Stimulated activated CD4-positive, alpha-beta T cell treated with anti-CD3 and anti-CD28 coated beads, TNF-alpha, amount 100 ng/mL, for 24 hours (primary cell): ENCODE measurements around the gene PPM1D.

Experiments
- DNase-seq, 3 experiments: peaks; one replicate each; pipeline ENCODE4 v3.0.0-alpha.2; 2020; ENCODE audit warnings: low read depth in 3 of 3

The PPM1D gene

GRCh38 chr17:60618854-60619526 lies 19.0 kb downstream of the PPM1D start:
- DNase-seq: no peak

GRCh38 chr17:60622961-60623360 lies 23.0 kb downstream of the PPM1D start:
- DNase-seq: no peak

DNA sequence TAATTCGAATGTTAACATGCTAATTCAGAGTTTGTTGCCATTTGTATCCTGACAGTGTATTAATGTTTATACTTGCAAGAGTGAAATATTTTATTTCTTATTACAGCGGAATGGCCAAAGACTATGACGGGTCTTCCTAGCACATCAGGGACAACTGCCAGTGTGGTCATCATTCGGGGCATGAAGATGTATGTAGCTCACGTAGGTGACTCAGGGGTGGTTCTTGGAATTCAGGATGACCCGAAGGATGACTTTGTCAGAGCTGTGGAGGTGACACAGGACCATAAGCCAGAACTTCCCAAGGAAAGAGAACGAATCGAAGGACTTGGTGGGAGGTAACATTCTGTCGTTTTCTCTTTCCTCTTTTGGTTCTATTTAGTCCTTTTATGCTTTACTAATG lies 23.4 kb downstream of the PPM1D start:
- no peak for DNase-seq

GRCh38 chr17:60627124-60627523 lies 27.1 kb downstream of the PPM1D start:
- no peak for DNase-seq

DNA sequence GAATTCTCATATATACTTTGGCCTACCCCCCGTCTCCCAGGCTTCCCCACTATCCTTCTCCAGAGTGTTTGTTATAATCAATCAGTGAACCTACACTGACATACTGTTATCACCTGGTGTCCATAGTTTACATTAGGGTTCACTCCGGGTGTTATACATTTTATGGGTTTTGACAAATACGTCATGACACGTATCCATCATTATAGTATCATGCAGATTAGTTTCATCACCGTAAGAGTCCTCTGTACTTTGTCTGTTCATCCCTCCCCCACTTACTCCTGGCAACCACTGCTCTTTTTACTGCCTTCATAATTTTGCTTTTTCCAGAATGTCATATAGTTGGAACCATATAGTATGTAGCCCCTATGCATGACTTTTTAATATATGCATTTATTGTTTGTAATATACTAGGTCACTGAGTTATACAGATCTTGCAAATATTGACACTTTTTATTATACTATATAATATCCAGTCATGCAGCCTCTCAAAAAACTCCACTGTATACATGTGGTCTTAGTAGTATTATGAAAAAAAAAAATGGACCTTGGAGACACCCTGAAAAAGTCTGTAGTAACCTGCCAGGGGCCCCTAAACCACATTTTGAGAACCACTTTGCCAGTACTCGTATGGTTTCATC lies 28.4 kb downstream of the PPM1D start:
- DNase-seq: no peak

GRCh38 chr17:60629120-60629519 lies 29.1 kb downstream of the PPM1D start:
- DNase-seq: no peak

GRCh38 chr17:60630352-60630751 lies 30.4 kb downstream of the PPM1D start:
- DNase-seq: no peak

GRCh38 chr17:60631119-60631518 lies 31.1 kb downstream of the PPM1D start:
- DNase-seq: no peak

GRCh38 chr17:60637683-60638082 lies 37.7 kb downstream of the PPM1D start:
- DNase-seq: no peak

- DNase-seq: no peak
Measured at GRCh38 chr17:60639019-60639330, 39.0 kb downstream of the PPM1D start.

DNA sequence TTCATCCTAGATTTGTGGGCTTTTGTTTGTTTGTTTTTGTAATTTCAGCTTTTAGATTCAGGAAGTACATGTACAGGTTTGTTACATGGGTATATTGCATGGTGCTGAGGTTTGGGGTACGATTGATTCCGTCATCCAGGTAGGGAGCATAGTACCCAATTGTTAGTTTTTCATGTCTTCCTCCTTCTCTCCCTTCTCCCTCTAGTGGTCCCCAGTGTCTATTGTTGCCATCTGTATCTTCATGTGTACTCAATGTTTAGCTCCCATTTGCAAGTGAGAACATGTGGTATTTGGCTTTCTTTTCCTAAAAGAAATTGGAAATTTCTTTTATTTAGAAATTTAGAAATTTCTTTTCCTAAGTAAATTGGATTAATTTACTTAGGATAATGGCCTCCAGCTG lies 40.5 kb downstream of the PPM1D start:
- DNase-seq: no peak

- no peak for DNase-seq
Measured at GRCh38 chr17:60641126-60641525, 41.1 kb downstream of the PPM1D start.

DNA sequence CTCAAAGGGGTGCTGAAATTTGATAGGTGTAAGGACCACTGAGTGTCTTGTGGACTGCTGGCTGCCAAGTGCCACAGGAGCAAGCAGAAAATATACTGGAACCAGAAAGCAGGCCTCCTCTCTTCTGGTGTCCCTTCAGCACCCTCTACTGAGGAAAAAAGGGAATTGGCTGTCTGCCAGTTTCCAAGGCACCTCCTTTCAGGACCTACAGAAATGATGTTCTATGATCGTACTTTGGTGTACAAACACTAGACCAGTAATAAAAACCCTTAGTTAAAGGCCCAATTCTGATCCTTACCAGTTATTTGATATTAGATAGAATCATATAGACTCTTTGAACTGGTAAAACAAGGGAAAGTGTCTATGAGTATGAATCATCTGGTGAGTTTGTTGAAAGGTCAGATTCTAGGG lies 41.8 kb downstream of the PPM1D start:
- peak; percentile 6 to 30 (median 24) for DNase-seq

DNA sequence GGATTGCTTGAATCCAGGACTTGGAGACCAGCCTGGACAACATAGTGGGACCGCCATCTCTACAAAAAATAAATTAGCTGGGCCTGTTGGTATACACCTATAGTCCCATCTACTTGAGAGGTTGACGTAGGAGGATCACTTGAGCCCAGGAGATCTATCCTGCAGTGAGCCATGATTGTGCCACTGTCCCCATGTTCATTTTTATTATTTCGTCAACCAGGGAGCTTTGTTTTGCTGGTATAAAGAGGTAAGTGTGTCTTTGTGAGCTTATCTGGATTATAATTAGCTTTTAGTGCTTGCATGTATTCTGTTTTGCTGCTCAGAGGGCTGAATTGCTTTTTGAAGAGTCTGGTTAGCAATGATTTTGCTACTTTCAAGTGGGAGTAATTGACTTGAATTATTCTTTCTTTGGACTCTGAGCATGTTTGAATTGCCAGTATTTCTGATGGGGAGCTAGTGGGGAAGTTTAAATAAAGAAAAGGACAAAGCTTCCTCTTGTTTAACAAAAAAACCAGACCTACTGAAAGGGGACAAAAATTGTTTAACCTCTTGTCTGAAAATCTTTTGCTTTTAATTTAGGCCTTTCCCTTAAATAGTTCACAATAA lies 46.0 kb downstream of the PPM1D start:
- DNase-seq: no peak

GRCh38 chr17:60646701-60647100 lies 46.7 kb downstream of the PPM1D start:
- no peak for DNase-seq

DNA sequence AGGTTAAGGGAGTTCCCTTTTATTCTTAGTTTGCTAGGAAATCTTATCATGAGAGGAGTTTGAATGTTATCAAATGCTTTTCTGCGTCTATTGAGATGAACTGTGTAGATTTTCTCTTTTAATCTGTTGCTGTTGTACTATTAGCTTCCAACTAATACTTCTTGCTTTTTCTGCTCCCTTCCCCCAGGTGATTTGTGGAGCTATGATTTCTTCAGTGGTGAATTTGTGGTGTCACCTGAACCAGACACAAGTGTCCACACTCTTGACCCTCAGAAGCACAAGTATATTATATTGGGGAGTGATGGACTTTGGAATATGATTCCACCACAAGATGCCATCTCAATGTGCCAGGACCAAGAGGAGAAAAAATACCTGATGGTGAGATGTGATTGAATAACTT lies 47.7 kb downstream of the PPM1D start:
- no peak for DNase-seq

- no peak for DNase-seq
Measured at GRCh38 chr17:60652454-60653247, 52.7 kb downstream of the PPM1D start.

GRCh38 chr17:60653569-60653968 lies 53.6 kb downstream of the PPM1D start:
- no peak for DNase-seq

- DNase-seq: no peak
Measured at GRCh38 chr17:60656499-60656898, 56.5 kb downstream of the PPM1D start.

DNA sequence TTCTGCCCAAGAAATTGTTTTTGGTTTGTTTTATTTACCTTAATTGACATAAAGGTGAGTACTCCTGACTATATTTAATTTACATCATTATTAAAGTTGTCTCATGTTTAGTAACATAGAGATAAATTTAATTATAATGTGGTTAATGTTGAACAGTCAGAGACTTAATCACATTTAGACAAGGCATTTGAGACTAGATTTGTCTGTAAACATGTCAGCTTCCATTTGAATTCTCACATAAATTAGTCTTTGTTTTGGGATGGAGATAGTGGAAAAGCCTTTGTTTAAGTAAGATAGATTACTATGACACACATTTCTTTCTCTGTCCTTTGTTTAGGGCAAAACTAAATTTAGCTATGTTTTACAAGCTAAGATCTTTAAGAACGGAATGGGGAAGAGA lies 59.2 kb downstream of the PPM1D start:
- DNase-seq: no peak

GRCh38 chr17:60661489-60661888 lies 61.5 kb downstream of the PPM1D start:
- DNase-seq: no peak

DNA sequence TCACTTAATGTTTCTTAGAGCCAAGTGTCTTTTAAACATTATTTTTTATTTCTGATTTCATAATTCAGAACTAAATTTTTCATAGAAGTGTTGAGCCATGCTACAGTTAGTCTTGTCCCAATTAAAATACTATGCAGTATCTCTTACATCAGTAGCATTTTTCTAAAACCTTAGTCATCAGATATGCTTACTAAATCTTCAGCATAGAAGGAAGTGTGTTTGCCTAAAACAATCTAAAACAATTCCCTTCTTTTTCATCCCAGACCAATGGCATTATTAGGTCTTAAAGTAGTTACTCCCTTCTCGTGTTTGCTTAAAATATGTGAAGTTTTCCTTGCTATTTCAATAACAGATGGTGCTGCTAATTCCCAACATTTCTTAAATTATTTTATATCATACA lies 64.0 kb downstream of the PPM1D start:
- DNase-seq: no peak

- DNase-seq: no peak
Measured at GRCh38 chr17:60665602-60666001, 65.6 kb downstream of the PPM1D start.
